Activated T-cell treated with anti-CD3 and anti-CD28 coated beads, Interleukin-2, amount 50 U/mL, for 24 hours (primary cell): Measurements from ENCODE around the gene IGLL1.

Experiments
- DNase-seq: peaks from one replicate; pipeline ENCODE4 v3.0.0-alpha.2; 2020
- H3K27ac Mint-ChIP-seq: 2 replicates; pipeline ENCODE4 v1.8.0; 2020; ENCODE audit warnings: mild to moderate bottlenecking, mixed read lengths
- H3K27me3 Mint-ChIP-seq: 2 replicates; pipeline ENCODE4 v1.8.0; 2020; ENCODE audit warnings: mixed read lengths
- H3K36me3 Mint-ChIP-seq: 2 replicates; pipeline ENCODE4 v1.8.0; 2020; ENCODE audit warnings: low read depth, mixed read lengths
- H3K4me1 Mint-ChIP-seq: 2 replicates; pipeline ENCODE4 v1.8.0; 2020; ENCODE audit warnings: low read depth, mixed read lengths
- H3K4me3 Mint-ChIP-seq: 2 replicates; pipeline ENCODE4 v1.8.0; 2020; ENCODE audit warnings: mild to moderate bottlenecking, moderate library complexity, mixed read lengths
- H3K9me3 Mint-ChIP-seq: 2 replicates; pipeline ENCODE4 v1.8.0; 2020; ENCODE audit warnings: mixed read lengths

The IGLL1 gene

GRCh38 chr22:23534201-23534850 lies 45.8 kb downstream of the IGLL1 start:
- Mint-ChIP-seq H3K4me3 (no peak overlapping the region), H3K36me3 (no peaks in the 10 kb centered on the region)

DNA sequence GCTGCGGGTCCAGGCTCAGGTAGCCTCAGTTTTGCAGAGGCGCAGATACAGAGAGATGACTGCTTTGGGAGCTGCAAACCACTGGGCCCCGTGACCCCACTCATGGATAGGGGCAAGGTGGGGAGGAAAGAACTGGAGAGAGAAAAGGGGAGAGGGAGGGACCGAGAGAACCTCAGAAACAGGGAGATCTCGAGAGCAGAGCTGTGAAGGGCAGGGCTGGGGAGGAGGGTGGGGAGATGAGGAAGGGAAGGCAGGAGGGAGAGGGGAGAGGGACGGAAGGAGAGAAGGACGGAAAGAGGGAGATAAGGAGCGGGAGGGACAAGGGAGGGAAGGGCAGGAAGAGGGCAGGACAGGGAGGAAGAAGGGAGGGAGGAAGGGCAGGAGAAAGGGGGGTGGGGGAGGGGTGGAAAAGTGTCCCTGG lies 46.3 kb downstream of the IGLL1 start:
- Mint-ChIP-seq H3K4me3 (no peak overlapping the region), H3K36me3 (no peaks in the 10 kb centered on the region), H3K27ac (no peak overlapping the region), H3K27me3 (peaks cover 11% of the 10 kb centered on the region), H3K4me1 (no peaks in the 10 kb centered on the region), H3K9me3 (no peaks in the 10 kb centered on the region)
- no peak for DNase-seq

More at GRCh38 chr22:23534201-23534850, 45.8 kb downstream of the IGLL1 start:
- Mint-ChIP-seq H3K4me1 (peaks cover 4% of the 10 kb centered on the region), H3K27ac (no peak overlapping the region), H3K9me3 (no peaks in the 10 kb centered on the region), H3K27me3 (peaks cover 7% of the 10 kb centered on the region)
- no peak for DNase-seq

GRCh38 chr22:23533328-23533762 lies 46.7 kb downstream of the IGLL1 start:
- H3K27me3 Mint-ChIP-seq = peaks cover 11% of the 10 kb centered on the region
- H3K4me3 Mint-ChIP-seq = no peak overlapping the region
- no peak overlapping the region for H3K27ac Mint-ChIP-seq
- no peaks in the 10 kb centered on the region for H3K9me3 Mint-ChIP-seq
- peak; percentile 46 for DNase-seq
- no peaks in the 10 kb centered on the region for H3K36me3 Mint-ChIP-seq
- H3K4me1 Mint-ChIP-seq = no peaks in the 10 kb centered on the region

GRCh38 chr22:23532731-23533130 lies 47.4 kb downstream of the IGLL1 start:
- H3K4me3 Mint-ChIP-seq = no peak overlapping the region
- no peaks in the 10 kb centered on the region for H3K36me3 Mint-ChIP-seq
- peaks cover 11% of the 10 kb centered on the region for H3K27me3 Mint-ChIP-seq
- no peak overlapping the region for H3K27ac Mint-ChIP-seq
- no peaks in the 10 kb centered on the region for H3K4me1 Mint-ChIP-seq
- H3K9me3 Mint-ChIP-seq = no peaks in the 10 kb centered on the region
- DNase-seq = no peak

- H3K27ac Mint-ChIP-seq = no peak overlapping the region
- no peaks in the 10 kb centered on the region for H3K4me1 Mint-ChIP-seq
- peaks cover 11% of the 10 kb centered on the region for H3K27me3 Mint-ChIP-seq
- no peak for DNase-seq
- no peak overlapping the region for H3K4me3 Mint-ChIP-seq
- no peaks in the 10 kb centered on the region for H3K36me3 Mint-ChIP-seq
- no peaks in the 10 kb centered on the region for H3K9me3 Mint-ChIP-seq
These were observed 48.0 kb downstream of the IGLL1 start for GRCh38 chr22:23531966-23532705.

DNA sequence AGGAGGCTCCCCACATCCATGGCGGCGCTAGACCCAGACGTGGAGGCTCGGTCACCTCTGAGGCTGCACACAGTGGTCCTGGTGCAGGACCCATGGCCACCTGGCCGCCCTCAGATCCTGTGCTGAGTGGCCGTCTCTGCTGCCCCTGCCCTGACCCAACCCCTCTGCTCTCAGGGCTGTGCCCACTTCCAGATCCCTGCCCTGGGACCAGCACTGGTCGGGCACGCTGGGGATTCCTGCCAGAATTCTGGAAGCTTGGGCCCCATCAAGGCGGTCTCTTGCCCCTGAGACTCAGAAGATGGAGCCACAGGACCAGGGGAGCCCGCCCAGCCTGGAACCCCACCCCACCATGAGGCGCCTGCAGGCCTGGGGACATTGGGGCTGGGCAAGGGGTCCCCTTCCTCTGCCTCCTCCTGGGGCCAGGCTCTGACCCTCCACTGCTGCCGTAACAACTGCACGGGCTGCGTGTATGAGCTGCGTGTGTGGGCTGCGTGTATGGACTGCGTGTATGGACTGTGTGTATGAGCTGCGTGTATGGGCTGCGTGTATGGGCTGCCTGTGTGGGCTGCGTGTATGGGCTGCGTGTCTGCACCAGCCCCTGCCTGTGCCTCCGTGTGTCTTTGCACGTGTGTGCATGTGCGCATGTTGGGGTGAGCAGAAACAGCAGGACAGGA lies 48.7 kb downstream of the IGLL1 start:
- Mint-ChIP-seq H3K9me3 (no peaks in the 10 kb centered on the region), H3K27ac (no peak overlapping the region), H3K27me3 (peaks cover 11% of the 10 kb centered on the region), H3K4me3 (no peak overlapping the region), H3K4me1 (no peaks in the 10 kb centered on the region), H3K36me3 (no peaks in the 10 kb centered on the region)
- DNase-seq = no peak

GRCh38 chr22:23530766-23531282 lies 49.3 kb downstream of the IGLL1 start:
- H3K9me3 Mint-ChIP-seq = no peaks in the 10 kb centered on the region
- no peak overlapping the region for H3K27ac Mint-ChIP-seq
- H3K36me3 Mint-ChIP-seq = no peaks in the 10 kb centered on the region
- H3K4me3 Mint-ChIP-seq = no peak overlapping the region
- peaks cover 11% of the 10 kb centered on the region for H3K27me3 Mint-ChIP-seq
- no peak for DNase-seq
- no peaks in the 10 kb centered on the region for H3K4me1 Mint-ChIP-seq

DNA sequence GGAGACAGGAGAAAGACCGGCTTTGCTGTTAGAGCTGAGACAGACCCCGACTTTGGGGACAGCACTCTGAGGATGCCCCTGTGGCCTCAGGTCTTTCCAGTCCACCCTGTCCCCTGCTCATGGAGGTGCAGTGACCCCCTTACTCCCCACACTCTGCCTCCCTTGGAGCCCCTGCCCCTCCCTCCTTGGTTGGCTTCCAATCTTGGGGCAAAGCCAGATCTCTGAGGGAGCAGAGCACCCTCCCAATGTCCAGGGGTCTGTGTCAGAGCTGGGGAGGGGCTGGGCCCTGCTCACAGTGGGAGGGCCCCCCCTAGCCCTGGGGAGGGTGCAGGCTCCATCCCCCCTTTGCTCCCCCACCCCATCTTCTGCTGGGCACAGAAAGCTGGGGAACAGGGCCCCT lies 50.0 kb downstream of the IGLL1 start:
- DNase-seq = no peak
- Mint-ChIP-seq H3K27ac (no peak overlapping the region), H3K4me3 (no peak overlapping the region), H3K4me1 (no peaks in the 10 kb centered on the region), H3K36me3 (no peaks in the 10 kb centered on the region), H3K9me3 (no peaks in the 10 kb centered on the region), H3K27me3 (peaks cover 11% of the 10 kb centered on the region)

GRCh38 chr22:23529166-23530103 lies 50.7 kb downstream of the IGLL1 start:
- H3K4me3 Mint-ChIP-seq = no peak overlapping the region
- H3K4me1 Mint-ChIP-seq = no peaks in the 10 kb centered on the region
- no peak overlapping the region for H3K27ac Mint-ChIP-seq

GRCh38 chr22:23527971-23528740 lies 51.9 kb downstream of the IGLL1 start:
- H3K9me3 Mint-ChIP-seq = no peaks in the 10 kb centered on the region
- H3K4me3 Mint-ChIP-seq = no peak overlapping the region
- DNase-seq = no peak
- H3K4me1 Mint-ChIP-seq = no peaks in the 10 kb centered on the region
- H3K27ac Mint-ChIP-seq = no peak overlapping the region
- peaks cover 18% of the 10 kb centered on the region for H3K27me3 Mint-ChIP-seq
- no peaks in the 10 kb centered on the region for H3K36me3 Mint-ChIP-seq

More at GRCh38 chr22:23529166-23530103, 50.7 kb downstream of the IGLL1 start:
- peaks cover 11% of the 10 kb centered on the region for H3K27me3 Mint-ChIP-seq
- no peaks in the 10 kb centered on the region for H3K36me3 Mint-ChIP-seq
- no peak for DNase-seq
- no peaks in the 10 kb centered on the region for H3K9me3 Mint-ChIP-seq

GRCh38 chr22:23526596-23527316 lies 53.3 kb downstream of the IGLL1 start:
- H3K27me3 Mint-ChIP-seq = peaks cover 20% of the 10 kb centered on the region
- no peaks in the 10 kb centered on the region for H3K36me3 Mint-ChIP-seq
- H3K27ac Mint-ChIP-seq = no peak overlapping the region
- no peak overlapping the region for H3K4me3 Mint-ChIP-seq
- H3K9me3 Mint-ChIP-seq = no peaks in the 10 kb centered on the region
- H3K4me1 Mint-ChIP-seq = no peaks in the 10 kb centered on the region
- no peak for DNase-seq

DNA sequence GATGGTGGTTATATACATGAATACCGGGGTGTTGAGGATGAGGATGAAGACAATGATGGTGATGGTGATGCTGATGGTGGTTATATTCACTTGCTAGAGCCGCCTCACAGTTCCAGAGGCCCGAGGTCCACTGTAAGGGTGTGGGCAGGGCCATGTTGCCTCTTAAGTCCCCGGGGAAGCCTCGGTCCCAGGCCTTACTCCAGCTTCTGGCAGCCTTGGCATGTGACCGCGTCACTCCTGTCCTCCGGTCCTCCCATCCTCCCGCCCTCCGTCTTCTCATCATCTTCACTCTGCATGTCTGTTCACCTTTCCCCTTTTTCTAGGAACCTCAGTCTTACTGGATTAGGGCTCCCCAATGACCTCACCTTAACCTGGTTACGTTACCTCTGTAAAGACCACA lies 54.6 kb downstream of the IGLL1 start:
- H3K9me3 Mint-ChIP-seq = no peaks in the 10 kb centered on the region
- H3K27ac Mint-ChIP-seq = no peak overlapping the region
- no peak overlapping the region for H3K4me3 Mint-ChIP-seq
- H3K4me1 Mint-ChIP-seq = peaks cover 3% of the 10 kb centered on the region
- no peak for DNase-seq
- peaks cover 27% of the 10 kb centered on the region for H3K27me3 Mint-ChIP-seq
- no peaks in the 10 kb centered on the region for H3K36me3 Mint-ChIP-seq

DNA sequence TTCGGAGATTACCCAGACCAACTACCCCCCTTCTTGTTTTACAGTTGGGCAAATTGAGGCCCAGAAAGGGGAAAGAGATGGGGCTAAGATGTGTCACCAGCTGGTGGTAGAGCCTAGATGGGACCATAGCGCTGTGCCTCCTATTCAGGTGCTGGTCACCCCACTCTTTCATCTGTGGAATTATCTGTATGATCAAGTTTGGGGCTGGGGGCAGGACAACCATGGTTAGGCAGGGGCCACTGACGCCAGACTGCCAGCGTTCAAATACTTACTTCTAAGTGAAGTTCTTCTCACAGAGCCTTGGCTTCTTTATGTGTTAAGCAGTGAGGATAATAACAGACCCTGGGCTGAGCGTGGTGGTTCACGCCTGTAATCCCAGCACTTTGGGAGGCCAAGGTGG lies 55.9 kb downstream of the IGLL1 start:
- no peak for DNase-seq
- Mint-ChIP-seq H3K36me3 (no peaks in the 10 kb centered on the region), H3K27ac (no peak overlapping the region)

More for the DNA sequence above, 55.9 kb downstream of the IGLL1 start:
- Mint-ChIP-seq H3K4me3 (no peak overlapping the region), H3K9me3 (no peaks in the 10 kb centered on the region), H3K27me3 (peaks cover 38% of the 10 kb centered on the region), H3K4me1 (peaks cover 3% of the 10 kb centered on the region)
